ENCODE data around the gene RAD23B.

Gene RAD23B

DNA sequence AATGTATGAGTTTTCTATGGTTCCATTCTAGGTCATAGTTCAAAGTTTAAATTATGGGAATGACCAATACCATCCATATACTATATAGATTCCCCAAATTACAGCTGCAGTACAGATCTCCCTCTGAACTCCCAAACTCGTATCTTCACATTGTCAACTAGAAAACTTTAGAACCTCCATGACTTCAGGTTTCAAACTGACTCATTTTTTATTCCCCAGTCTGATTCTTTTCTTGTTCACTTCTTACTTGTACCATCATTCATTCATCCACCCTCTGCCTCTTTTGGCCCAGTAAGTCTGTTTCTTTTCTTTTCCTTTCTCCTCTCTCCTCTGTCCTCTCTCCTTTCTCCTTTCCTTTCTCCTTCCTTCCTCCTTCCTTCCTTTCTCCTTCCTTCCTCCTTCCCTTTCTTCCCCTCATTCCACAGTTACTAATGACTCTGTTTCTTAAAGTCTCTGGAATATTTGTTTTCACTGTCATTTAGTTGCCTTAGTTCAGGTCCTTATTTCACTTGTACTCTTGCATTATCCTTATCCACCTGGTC is 30.5 kb downstream of the RAD23B start:
- in situ Hi-C loops (cut with HindIII; ENCODE audit: low pct_ligation_motif_present, low sequenced_read_pairs) = no loop called here
- no peak overlapping the region for H3K4me3 ChIP-seq (ENCODE audit: low read depth, low read length)
- no peak for DNase-seq
- no peak overlapping the region for H3K27ac ChIP-seq
- TF ChIP-seq, protein P1, sequence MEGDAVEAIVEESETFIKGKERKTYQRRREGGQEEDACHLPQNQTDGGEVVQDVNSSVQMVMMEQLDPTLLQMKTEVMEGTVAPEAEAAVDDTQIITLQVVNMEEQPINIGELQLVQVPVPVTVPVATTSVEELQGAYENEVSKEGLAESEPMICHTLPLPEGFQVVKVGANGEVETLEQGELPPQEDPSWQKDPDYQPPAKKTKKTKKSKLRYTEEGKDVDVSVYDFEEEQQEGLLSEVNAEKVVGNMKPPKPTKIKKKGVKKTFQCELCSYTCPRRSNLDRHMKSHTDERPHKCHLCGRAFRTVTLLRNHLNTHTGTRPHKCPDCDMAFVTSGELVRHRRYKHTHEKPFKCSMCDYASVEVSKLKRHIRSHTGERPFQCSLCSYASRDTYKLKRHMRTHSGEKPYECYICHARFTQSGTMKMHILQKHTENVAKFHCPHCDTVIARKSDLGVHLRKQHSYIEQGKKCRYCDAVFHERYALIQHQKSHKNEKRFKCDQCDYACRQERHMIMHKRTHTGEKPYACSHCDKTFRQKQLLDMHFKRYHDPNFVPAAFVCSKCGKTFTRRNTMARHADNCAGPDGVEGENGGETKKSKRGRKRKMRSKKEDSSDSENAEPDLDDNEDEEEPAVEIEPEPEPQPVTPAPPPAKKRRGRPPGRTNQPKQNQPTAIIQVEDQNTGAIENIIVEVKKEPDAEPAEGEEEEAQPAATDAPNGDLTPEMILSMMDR (IDR thresholded peaks at IDR 0.05; ENCODE audit: low read depth, low read length, missing control alignments) = no peak
- H3K27me3 ChIP-seq (replicated peaks) = no peaks in the 10 kb centered on the region
- peaks cover 44% of the 10 kb centered on the region for H3K36me3 ChIP-seq (replicated peaks)

DNA sequence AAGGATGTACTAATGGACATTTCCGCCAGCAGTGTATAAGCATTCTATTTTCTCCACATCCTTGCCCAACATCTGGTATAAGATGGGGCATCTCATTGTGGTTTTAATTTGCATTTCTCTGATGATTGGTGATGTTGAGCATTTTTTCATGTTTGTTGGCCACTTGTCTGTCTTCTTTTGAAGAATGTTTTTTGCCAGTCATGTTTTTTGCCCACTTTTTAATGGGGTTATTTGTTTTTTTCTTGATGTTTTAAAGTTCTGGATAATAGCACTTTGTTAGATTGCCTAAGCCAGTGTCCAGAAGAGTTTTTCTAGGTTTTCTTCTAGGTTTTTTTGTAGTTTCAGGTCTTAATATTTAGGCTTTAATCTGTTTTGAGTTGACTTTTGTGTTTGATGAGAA is 31.7 kb downstream of the RAD23B start:
- in situ Hi-C loops (cut with HindIII; ENCODE audit: low pct_ligation_motif_present, low sequenced_read_pairs) = no loop called here
- DNase-seq = no peak
- Histone ChIP-seq H3K4me3 (ENCODE audit: low read depth, low read length) (no peak overlapping the region), H3K36me3 (replicated peaks) (peaks cover 44% of the 10 kb centered on the region), H3K27me3 (replicated peaks) (no peaks in the 10 kb centered on the region), H3K27ac (no peak overlapping the region)
- TF ChIP-seq, protein P1 (IDR thresholded peaks at IDR 0.05; ENCODE audit: low read depth, low read length, missing control alignments) = no peak

DNA sequence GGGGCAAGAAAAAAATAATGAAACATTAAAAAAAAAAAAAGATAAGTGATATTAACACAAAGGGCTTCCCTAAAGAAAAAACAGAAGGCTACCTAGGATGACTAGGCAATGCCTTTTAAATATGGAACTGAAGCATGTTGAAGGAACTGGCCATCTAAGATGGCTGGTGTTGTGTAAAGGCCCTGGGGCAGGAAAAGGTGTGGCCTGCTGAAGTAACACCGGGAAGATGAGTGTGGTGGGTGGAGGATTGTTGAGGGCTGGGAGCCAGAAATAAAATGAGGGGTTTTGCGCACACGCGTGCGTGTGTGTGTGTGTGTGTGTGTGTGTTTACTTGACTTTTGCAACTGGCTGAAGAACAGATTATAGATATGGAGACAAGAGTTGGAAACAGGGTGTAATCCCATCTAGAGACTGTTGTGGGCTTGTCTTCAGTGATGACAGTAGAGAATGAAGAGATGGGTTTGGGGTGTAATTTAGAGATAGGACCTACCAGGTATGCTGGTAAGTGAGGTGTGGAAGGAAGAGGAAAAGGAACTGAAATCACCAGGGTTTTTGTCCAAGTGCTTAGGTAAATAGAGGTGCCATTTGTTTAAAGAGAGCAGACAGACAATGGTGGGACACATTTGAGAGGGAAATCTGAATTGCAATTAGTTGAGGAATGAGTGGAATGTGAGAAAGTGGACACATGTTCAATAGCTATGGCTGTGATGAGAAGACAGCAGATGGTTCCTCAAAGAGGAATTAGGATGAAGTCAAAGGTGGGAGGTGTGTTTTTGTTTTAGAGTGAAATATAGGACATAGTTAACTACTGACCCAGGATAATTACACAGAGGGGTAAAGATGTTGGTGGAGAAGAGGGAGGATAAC is 33.9 kb downstream of the RAD23B start:
- H3K36me3 ChIP-seq (replicated peaks) = peaks cover 51% of the 10 kb centered on the region
- in situ Hi-C loops (cut with HindIII; ENCODE audit: low pct_ligation_motif_present, low sequenced_read_pairs) = no loop called here
- no peak for DNase-seq
- TF ChIP-seq, protein P1 (IDR thresholded peaks at IDR 0.05; ENCODE audit: low read depth, low read length, missing control alignments) = no peak
- H3K27me3 ChIP-seq (replicated peaks) = no peaks in the 10 kb centered on the region
- H3K27ac ChIP-seq = no peak overlapping the region
- H3K4me3 ChIP-seq (ENCODE audit: low read depth, low read length) = no peak overlapping the region

DNA sequence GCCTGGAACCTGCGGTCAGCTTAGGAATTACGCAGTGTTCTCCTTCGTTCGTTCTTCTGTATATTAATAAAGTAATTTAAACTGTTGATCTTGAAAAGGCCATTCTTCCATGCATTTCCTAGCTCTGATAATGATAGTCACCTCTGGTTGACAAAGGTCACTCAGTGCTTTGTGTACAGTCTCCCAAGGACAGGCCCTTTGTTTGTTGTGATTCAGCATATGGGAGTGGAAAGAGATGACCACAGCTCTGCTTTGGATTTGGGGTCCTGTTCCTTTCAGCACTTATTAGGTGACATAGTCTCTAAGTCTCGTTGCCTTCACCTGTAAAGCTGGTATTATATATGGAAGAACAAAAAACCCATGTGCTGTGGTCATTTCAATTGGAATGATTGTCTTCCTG is 39.6 kb downstream of the RAD23B start:
- in situ Hi-C loops (cut with HindIII; ENCODE audit: low pct_ligation_motif_present, low sequenced_read_pairs) = no loop called here
- TF ChIP-seq, protein P1 (IDR thresholded peaks at IDR 0.05; ENCODE audit: low read depth, low read length, missing control alignments) = no peak
- H3K36me3 ChIP-seq (replicated peaks) = peaks cover 49% of the 10 kb centered on the region
- H3K27me3 ChIP-seq (replicated peaks) = no peaks in the 10 kb centered on the region
- no peak overlapping the region for H3K27ac ChIP-seq
- DNase-seq = no peak
- H3K4me3 ChIP-seq (ENCODE audit: low read depth, low read length) = no peak overlapping the region

DNA sequence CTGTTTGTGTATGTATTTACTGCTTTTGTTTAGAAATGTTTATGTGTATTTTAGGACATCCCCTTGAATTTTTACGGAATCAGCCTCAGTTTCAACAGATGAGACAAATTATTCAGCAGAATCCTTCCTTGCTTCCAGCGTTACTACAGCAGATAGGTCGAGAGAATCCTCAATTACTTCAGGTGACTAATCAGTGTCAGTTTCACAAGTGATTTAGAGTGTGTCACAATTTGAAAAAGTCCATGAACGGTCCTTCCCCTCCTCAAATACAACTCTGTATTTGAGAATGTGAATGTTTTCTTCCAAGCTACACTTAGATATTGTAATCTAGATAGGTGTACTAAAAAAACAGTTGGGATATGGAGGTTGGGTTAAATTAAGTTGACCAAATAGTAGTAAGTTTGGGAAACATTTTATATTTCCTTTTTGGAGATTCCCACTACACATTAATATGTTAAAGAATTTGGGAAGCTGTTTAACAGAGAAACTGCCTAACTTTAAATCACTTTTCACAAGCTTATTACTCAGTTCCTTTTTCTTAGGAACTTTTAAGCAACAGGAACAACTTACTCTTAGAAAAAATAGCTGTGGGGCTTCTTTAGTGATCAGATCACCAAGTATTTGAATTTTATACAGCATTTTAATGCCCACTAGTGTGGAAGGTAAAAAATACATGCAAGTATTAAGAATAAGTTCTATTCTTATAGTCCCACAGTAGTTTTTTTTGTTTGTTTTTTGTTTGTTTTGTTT is 40.9 kb downstream of the RAD23B start:
- no peak for DNase-seq
- TF ChIP-seq, protein P1 (IDR thresholded peaks at IDR 0.05; ENCODE audit: low read depth, low read length, missing control alignments) = no peak
- no peak overlapping the region for H3K4me3 ChIP-seq (ENCODE audit: low read depth, low read length)
- peaks cover 47% of the 10 kb centered on the region for H3K36me3 ChIP-seq (replicated peaks)
- H3K27ac ChIP-seq = no peak overlapping the region
- in situ Hi-C loops (cut with HindIII; ENCODE audit: low pct_ligation_motif_present, low sequenced_read_pairs) = no loop called here
- no peaks in the 10 kb centered on the region for H3K27me3 ChIP-seq (replicated peaks)
